Liver (tissue), 9 donors: ENCODE data around the gene ANK3. TPM values are rescaled to one million over a fixed set of nuclear protein-coding genes. Genes with fewer than 3 reads are reported as not detected.

ENCODE experiments used
- DNase-seq: peaks from one replicate; pipeline ENCODE4 v3.0.0-alpha.2; 2017; ENCODE audit warnings: low spot score
- H3K27ac ChIP-seq, 2 donors: one replicate each; pipeline ENCODE4 v1.7.0; 2013; ENCODE audit warnings: inconsistent platforms in 2 of 2, low read length in 2 of 2, control low read depth in 1 of 2, low read depth in 1 of 2, mild to moderate bottlenecking in 1 of 2
- H3K27me3 ChIP-seq, 4 donors: one replicate each; pipeline versions ENCODE4 v1.6.1 to v1.7.0; 2013; ENCODE audit warnings: low read length in 3 of 4, inconsistent platforms in 1 of 4, mild to moderate bottlenecking in 1 of 4, moderate library complexity in 1 of 4; ENCODE audit not compliant: control insufficient read depth in 4 of 4, insufficient read depth in 4 of 4
- H3K36me3 ChIP-seq, 4 donors: one replicate each; pipeline versions ENCODE4 v1.6.1 to v1.7.0; 2013; ENCODE audit warnings: low read length in 3 of 4, mild to moderate bottlenecking in 3 of 4, low read depth in 1 of 4, moderate library complexity in 1 of 4; ENCODE audit not compliant: control insufficient read depth in 4 of 4, insufficient read depth in 3 of 4
- H3K4me1 ChIP-seq, 4 donors: one replicate each; pipeline versions ENCODE4 v1.6.1 to v1.7.0; 2013; ENCODE audit warnings: low read length in 3 of 4, mild to moderate bottlenecking in 3 of 4, moderate library complexity in 1 of 4; ENCODE audit not compliant: control insufficient read depth in 4 of 4, insufficient read depth in 4 of 4
- H3K4me3 ChIP-seq, 3 donors: one replicate each; pipeline versions ENCODE4 v1.6.1 to v1.7.0; 2013; ENCODE audit warnings: low read length in 3 of 3, control low read depth in 1 of 3, low read depth in 1 of 3, mild to moderate bottlenecking in 1 of 3
- H3K9ac ChIP-seq, 2 donors: one replicate each; pipeline ENCODE4 v1.7.0; 2013; ENCODE audit warnings: low read length in 2 of 2, mild to moderate bottlenecking in 2 of 2, moderate library complexity in 2 of 2, control low read depth in 1 of 2, low read depth in 1 of 2
- H3K9me3 ChIP-seq, 4 donors: one replicate each; pipeline versions ENCODE4 v1.6.1 to v1.7.0; 2013; ENCODE audit warnings: low read length in 3 of 4; ENCODE audit not compliant: control insufficient read depth in 4 of 4
- EGR1 ChIP-seq, 2 donors: IDR thresholded peaks; 2 replicates each; pipeline ENCODE4 v1.6.1; 2016 to 2018; ENCODE audit warnings: antibody characterized with exemption in 2 of 2, low read depth in 2 of 2
- FOXA1 ChIP-seq: IDR thresholded peaks from 2 replicates; pipeline ENCODE4 v1.6.1; 2016; ENCODE audit warnings: antibody characterized with exemption
- FOXA2 ChIP-seq: IDR thresholded peaks from 2 replicates; pipeline ENCODE4 v1.6.1; 2016; ENCODE audit warnings: antibody characterized with exemption
- GABPA ChIP-seq, 2 donors: IDR thresholded peaks in 1 of 2; conservative IDR thresholded peaks in 1 of 2; 2 replicates each; pipeline ENCODE4 v1.6.1; 2016; ENCODE audit warnings: antibody characterized with exemption in 2 of 2, mild to moderate bottlenecking in 1 of 2, moderate library complexity in 1 of 2
- HNF4A ChIP-seq, 2 donors: conservative IDR thresholded peaks; 2 replicates each; pipeline ENCODE4 v1.6.1; 2016; ENCODE audit warnings: antibody characterized with exemption in 2 of 2, mild to moderate bottlenecking in 2 of 2
- HNF4G ChIP-seq: IDR thresholded peaks from 2 replicates; pipeline ENCODE4 v1.6.1; 2016; ENCODE audit warnings: antibody characterized with exemption
- JUND ChIP-seq, 2 donors: IDR thresholded peaks; 2 replicates each; pipeline ENCODE4 v1.6.1; 2016; ENCODE audit warnings: antibody characterized with exemption in 2 of 2
- NR2F2 ChIP-seq: IDR thresholded peaks from 2 replicates; pipeline ENCODE4 v1.6.1; 2016; ENCODE audit warnings: antibody characterized with exemption
- RAD21 ChIP-seq, 2 donors: IDR thresholded peaks; 2 replicates each; pipeline ENCODE4 v1.6.1; 2016; ENCODE audit warnings: antibody characterized with exemption in 2 of 2, mild to moderate bottlenecking in 2 of 2
- RXRA ChIP-seq, 2 donors: IDR thresholded peaks; 2 replicates each; pipeline ENCODE4 v1.6.1; 2017 to 2018; ENCODE audit warnings: antibody characterized with exemption in 2 of 2, mild to moderate bottlenecking in 1 of 2
- SP1 ChIP-seq: IDR thresholded peaks from 2 replicates; pipeline ENCODE4 v1.6.1; 2018; ENCODE audit warnings: antibody characterized with exemption, mild to moderate bottlenecking
- TAF1 ChIP-seq: conservative IDR thresholded peaks from 2 replicates; pipeline ENCODE4 v1.6.1; 2016; ENCODE audit warnings: antibody characterized with exemption, mild to moderate bottlenecking
- YY1 ChIP-seq: IDR thresholded peaks from 2 replicates; pipeline ENCODE4 v1.6.1; 2016; ENCODE audit warnings: antibody characterized with exemption, mild to moderate bottlenecking
- WGBS: extraction: QIAGEN DNeasy Blood & Tissue Kit; methylation state at CpG from one replicate; pipeline ENCODE4 v1.1.7; 2013; 5-methylcytosine and 5-hydroxymethylcytosine counted together
- polyA plus RNA-seq, 2 donors: library from polyadenylated mRNA; stranded (reverse) in 1 of 2; unstranded in 1 of 2; fragments of 200-250 nt in 1 of 2; fragments of >200 nt in 1 of 2; fragmentation: Nextera tagmentation in 1 of 2; extraction: Ambion mirVana in 1 of 2; gene quantifications; one replicate each; pipeline versions ENCODE4 v1.2.1 to v1.2.3, GENCODE V29; 2013 to 2015
- total RNA-seq, 2 donors: library from RNA; depleted of rRNA; stranded (reverse); fragments of >200 nt; gene quantifications; one replicate each; pipeline ENCODE4 v1.2.3, GENCODE V29; 2014
- TF ChIP-seq, protein P1 (sequence below): IDR thresholded peaks from 2 replicates; pipeline ENCODE4 v1.6.1; 2016; ENCODE audit warnings: antibody characterized with exemption
- TF ChIP-seq, protein P2 (sequence below): IDR thresholded peaks from 2 replicates; pipeline ENCODE4 v1.6.1; 2016; ENCODE audit warnings: antibody characterized with exemption
- TF ChIP-seq, protein P3 (sequence below): IDR thresholded peaks from 2 replicates; pipeline ENCODE4 v1.6.1; 2016; ENCODE audit warnings: antibody characterized with exemption
- TF ChIP-seq, protein P4 (sequence below): IDR thresholded peaks from 2 replicates; pipeline ENCODE4 v1.6.1; 2016; ENCODE audit warnings: antibody characterized with exemption, mild to moderate bottlenecking
- TF ChIP-seq, protein P5 (sequence below): fragments of 150-350 bp; IDR thresholded peaks from 2 replicates; pipeline ENCODE4 v1.5.1; 2017; ENCODE audit warnings: improper control_type of control experiment, low read depth, low read length; ENCODE audit not compliant: missing input control
- donor health status: healthy.
- donor health status: healthy.
- donor health status: healthy.
- donor health status: healthy.
- donor health status: healthy.

ANK3 gene
- total and polyA plus RNA-seq, 4 donors = 5.7 to 30.0 (median 9.7) TPM

DNA sequence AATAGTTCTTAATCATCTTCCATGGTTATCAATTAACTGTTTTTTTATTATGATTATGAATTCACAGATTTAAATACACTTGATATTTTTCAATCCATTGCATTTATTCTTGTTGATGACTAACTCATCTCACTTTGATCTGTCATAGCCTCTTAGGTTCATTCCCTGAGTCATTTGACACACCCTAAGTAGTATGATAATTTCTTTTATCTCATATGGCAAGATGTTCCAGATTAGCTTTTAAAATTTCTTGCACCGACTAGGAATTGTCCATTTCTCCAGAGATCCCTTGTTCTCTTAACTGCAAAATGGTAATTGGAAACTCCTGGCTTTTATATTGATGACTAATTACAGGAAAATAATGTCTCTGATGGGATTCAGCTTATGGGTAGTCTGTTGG lies 395.7 kb downstream of the ANK3 start:
- Histone ChIP-seq H3K9ac (no peak overlapping the region), H3K4me1 (no peaks in the 10 kb centered on the region), H3K27me3 (no peaks in the 10 kb centered on the region), H3K36me3 (no peaks in the 10 kb centered on the region), H3K9me3 (peaks cover 0 to 3% (median 0%) of the 10 kb centered on the region in 4 donors), H3K27ac (no peak overlapping the region), H3K4me3 (no peak overlapping the region)
- 91% methylated on average over 1 of the region's 1 CpG for WGBS
- no peak for TF ChIP-seq HNF4A (conservative IDR thresholded peaks at IDR 0.05)
- TF ChIP-seq, protein P1, sequence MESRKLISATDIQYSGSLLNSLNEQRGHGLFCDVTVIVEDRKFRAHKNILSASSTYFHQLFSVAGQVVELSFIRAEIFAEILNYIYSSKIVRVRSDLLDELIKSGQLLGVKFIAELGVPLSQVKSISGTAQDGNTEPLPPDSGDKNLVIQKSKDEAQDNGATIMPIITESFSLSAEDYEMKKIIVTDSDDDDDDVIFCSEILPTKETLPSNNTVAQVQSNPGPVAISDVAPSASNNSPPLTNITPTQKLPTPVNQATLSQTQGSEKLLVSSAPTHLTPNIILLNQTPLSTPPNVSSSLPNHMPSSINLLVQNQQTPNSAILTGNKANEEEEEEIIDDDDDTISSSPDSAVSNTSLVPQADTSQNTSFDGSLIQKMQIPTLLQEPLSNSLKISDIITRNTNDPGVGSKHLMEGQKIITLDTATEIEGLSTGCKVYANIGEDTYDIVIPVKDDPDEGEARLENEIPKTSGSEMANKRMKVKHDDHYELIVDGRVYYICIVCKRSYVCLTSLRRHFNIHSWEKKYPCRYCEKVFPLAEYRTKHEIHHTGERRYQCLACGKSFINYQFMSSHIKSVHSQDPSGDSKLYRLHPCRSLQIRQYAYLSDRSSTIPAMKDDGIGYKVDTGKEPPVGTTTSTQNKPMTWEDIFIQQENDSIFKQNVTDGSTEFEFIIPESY = no peak
- TF ChIP-seq, protein P2, sequence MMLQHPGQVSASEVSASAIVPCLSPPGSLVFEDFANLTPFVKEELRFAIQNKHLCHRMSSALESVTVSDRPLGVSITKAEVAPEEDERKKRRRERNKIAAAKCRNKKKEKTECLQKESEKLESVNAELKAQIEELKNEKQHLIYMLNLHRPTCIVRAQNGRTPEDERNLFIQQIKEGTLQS = no peak
- no peak for TF ChIP-seq FOXA2
- no peak for TF ChIP-seq FOXA1
- TF ChIP-seq TAF1 = no peak
- TF ChIP-seq YY1 = no peak
- TF ChIP-seq, protein P3, sequence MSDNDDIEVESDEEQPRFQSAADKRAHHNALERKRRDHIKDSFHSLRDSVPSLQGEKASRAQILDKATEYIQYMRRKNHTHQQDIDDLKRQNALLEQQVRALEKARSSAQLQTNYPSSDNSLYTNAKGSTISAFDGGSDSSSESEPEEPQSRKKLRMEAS = no peak
- TF ChIP-seq NR2F2 = no peak
- no peak for TF ChIP-seq RAD21 (IDR thresholded peaks at IDR 0.05)
- DNase-seq = no peak

DNA sequence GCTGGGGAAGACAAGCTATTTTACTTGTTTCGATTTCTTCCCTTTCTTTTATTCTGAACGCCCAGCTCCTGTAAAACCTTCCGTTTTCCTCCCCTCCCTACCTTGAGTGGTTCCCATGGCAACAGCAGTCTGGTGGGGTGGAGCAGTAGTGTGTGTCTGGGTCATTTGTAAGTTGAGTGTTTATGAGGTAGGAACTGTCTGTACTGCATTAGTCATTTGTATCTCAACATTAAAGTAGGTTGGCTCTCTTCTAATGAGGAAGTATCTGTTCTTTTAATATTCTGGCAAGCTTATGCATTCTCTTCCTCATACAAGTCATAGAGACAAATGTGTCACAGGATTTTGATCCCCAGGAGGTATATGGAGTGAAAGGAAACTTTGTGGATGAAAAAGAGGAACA lies 398.0 kb downstream of the ANK3 start:
- Histone ChIP-seq H3K27ac (no peak overlapping the region), H3K36me3 (no peaks in the 10 kb centered on the region), H3K4me1 (no peaks in the 10 kb centered on the region), H3K9ac (no peak overlapping the region), H3K9me3 (peaks cover 0 to 3% (median 0%) of the 10 kb centered on the region in 4 donors), H3K27me3 (no peaks in the 10 kb centered on the region), H3K4me3 (no peak overlapping the region)
- no peak for DNase-seq
- 31% methylated on average over 3 of the region's 3 CpGs for WGBS
- TF ChIP-seq, protein P4, sequence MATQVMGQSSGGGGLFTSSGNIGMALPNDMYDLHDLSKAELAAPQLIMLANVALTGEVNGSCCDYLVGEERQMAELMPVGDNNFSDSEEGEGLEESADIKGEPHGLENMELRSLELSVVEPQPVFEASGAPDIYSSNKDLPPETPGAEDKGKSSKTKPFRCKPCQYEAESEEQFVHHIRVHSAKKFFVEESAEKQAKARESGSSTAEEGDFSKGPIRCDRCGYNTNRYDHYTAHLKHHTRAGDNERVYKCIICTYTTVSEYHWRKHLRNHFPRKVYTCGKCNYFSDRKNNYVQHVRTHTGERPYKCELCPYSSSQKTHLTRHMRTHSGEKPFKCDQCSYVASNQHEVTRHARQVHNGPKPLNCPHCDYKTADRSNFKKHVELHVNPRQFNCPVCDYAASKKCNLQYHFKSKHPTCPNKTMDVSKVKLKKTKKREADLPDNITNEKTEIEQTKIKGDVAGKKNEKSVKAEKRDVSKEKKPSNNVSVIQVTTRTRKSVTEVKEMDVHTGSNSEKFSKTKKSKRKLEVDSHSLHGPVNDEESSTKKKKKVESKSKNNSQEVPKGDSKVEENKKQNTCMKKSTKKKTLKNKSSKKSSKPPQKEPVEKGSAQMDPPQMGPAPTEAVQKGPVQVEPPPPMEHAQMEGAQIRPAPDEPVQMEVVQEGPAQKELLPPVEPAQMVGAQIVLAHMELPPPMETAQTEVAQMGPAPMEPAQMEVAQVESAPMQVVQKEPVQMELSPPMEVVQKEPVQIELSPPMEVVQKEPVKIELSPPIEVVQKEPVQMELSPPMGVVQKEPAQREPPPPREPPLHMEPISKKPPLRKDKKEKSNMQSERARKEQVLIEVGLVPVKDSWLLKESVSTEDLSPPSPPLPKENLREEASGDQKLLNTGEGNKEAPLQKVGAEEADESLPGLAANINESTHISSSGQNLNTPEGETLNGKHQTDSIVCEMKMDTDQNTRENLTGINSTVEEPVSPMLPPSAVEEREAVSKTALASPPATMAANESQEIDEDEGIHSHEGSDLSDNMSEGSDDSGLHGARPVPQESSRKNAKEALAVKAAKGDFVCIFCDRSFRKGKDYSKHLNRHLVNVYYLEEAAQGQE = no peak
- TF ChIP-seq GABPA (IDR thresholded peaks at IDR 0.05 in 1 of 2, conservative IDR thresholded peaks at IDR 0.05 in 1 of 2) = no peak
- TF ChIP-seq, protein P3 = no peak
- no peak for TF ChIP-seq YY1
- TF ChIP-seq EGR1 (IDR thresholded peaks at IDR 0.05; ENCODE audit: low read depth in 2 of 2) = no peak
- TF ChIP-seq, protein P2 = no peak
- no peak for TF ChIP-seq FOXA2
- TF ChIP-seq HNF4A (conservative IDR thresholded peaks at IDR 0.05) = no peak
- no peak for TF ChIP-seq SP1
- TF ChIP-seq HNF4G = no peak
- TF ChIP-seq, protein P1 = no peak
- TF ChIP-seq TAF1 = no peak
- TF ChIP-seq FOXA1 = no peak
- TF ChIP-seq, protein P5, sequence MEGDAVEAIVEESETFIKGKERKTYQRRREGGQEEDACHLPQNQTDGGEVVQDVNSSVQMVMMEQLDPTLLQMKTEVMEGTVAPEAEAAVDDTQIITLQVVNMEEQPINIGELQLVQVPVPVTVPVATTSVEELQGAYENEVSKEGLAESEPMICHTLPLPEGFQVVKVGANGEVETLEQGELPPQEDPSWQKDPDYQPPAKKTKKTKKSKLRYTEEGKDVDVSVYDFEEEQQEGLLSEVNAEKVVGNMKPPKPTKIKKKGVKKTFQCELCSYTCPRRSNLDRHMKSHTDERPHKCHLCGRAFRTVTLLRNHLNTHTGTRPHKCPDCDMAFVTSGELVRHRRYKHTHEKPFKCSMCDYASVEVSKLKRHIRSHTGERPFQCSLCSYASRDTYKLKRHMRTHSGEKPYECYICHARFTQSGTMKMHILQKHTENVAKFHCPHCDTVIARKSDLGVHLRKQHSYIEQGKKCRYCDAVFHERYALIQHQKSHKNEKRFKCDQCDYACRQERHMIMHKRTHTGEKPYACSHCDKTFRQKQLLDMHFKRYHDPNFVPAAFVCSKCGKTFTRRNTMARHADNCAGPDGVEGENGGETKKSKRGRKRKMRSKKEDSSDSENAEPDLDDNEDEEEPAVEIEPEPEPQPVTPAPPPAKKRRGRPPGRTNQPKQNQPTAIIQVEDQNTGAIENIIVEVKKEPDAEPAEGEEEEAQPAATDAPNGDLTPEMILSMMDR = no peak
- no peak for TF ChIP-seq NR2F2
- no peak for TF ChIP-seq JUND (IDR thresholded peaks at IDR 0.05)
- TF ChIP-seq RXRA (IDR thresholded peaks at IDR 0.05) = no peak
- no peak for TF ChIP-seq RAD21 (IDR thresholded peaks at IDR 0.05)
